Measurements from ENCODE around the gene OLA1.
A peak's percentile ranks its signal among the peaks of the same experiment; 100 is the strongest.

- peak; percentile 45 for TF ChIP-seq CTCF (IDR thresholded peaks at IDR 0.05)
- TF ChIP-seq JUN (IDR thresholded peaks at IDR 0.05) = no peak
- TF ChIP-seq USF2 (IDR thresholded peaks at IDR 0.05) = no peak
These were observed 110.2 kb downstream of the OLA1 start for GRCh38 chr2:174138161-174138560.

Measured in A549 (cell line).